HepG2 (cell line): Measurements from ENCODE around the gene LYPD4. TPM values are rescaled to one million over a fixed set of nuclear protein-coding genes. Genes with fewer than 3 reads are reported as not detected.

Experiments used
- ARID3A ChIP-seq: IDR thresholded peaks from 2 replicates; pipeline ENCODE4 v1.6.1; 2012; ENCODE audit warnings: low read depth, low read length, improper control_type of control experiment
- ATF6 ChIP-seq: sonication (generic); formaldehyde crosslinking; conservative IDR thresholded peaks from 2 replicates; pipeline ENCODE4 v1.4.0; 2020; ENCODE audit warnings: missing genetic modification reagents
- DMAP1 ChIP-seq: IDR thresholded peaks from 2 replicates; pipeline ENCODE4 v1.6.1; 2016
- HMGXB3 ChIP-seq: sonication (generic); formaldehyde crosslinking; IDR thresholded peaks from 2 replicates; pipeline ENCODE4 v1.4.0; 2020; ENCODE audit warnings: missing genetic modification reagents, borderline replicate concordance
- JUNB ChIP-seq: sonication (generic); formaldehyde crosslinking; IDR thresholded peaks from 2 replicates; pipeline ENCODE4 v1.8.0; 2022; ENCODE audit warnings: missing genetic modification reagents, mild to moderate bottlenecking, borderline replicate concordance
- MBD4 ChIP-seq: IDR thresholded peaks from 2 replicates; pipeline ENCODE4 v1.6.1; 2012; ENCODE audit warnings: low read length, inconsistent platforms, borderline replicate concordance
- NCOA2 ChIP-seq: sonication (generic); formaldehyde crosslinking; IDR thresholded peaks from 2 replicates; pipeline ENCODE4 v1.8.0; 2022; ENCODE audit warnings: inconsistent platforms
- PAF1 ChIP-seq: IDR thresholded peaks from 2 replicates; pipeline ENCODE4 v1.6.1; 2016; ENCODE audit warnings: missing genetic modification reagents, missing compliant biosample characterization
- SIN3A ChIP-seq: IDR thresholded peaks from 2 replicates; pipeline ENCODE4 v1.6.1; 2011; ENCODE audit warnings: low read depth, mild to moderate bottlenecking, control low read depth, low read length, borderline replicate concordance
- SSRP1 ChIP-seq: IDR thresholded peaks from 2 replicates; pipeline ENCODE4 v1.6.1; 2016; ENCODE audit warnings: control low read depth
- THYN1 ChIP-seq: sonication (generic); formaldehyde crosslinking; IDR thresholded peaks from 2 replicates; pipeline ENCODE4 v1.8.1; 2023; ENCODE audit warnings: low read depth, mild to moderate bottlenecking, moderate library complexity, missing genetic modification reagents, borderline replicate concordance
- ZFP41 ChIP-seq: sonication (generic); formaldehyde crosslinking; IDR thresholded peaks from 2 replicates; pipeline ENCODE4 v1.4.0; 2020; ENCODE audit warnings: mild to moderate bottlenecking, missing genetic modification reagents, borderline replicate concordance
- ZFP90 ChIP-seq: sonication (generic); formaldehyde crosslinking; IDR thresholded peaks from 2 replicates; pipeline ENCODE4 v1.8.0; 2022; ENCODE audit warnings: missing genetic modification reagents, mild to moderate bottlenecking, inconsistent platforms, borderline replicate concordance
- ZMAT5 ChIP-seq: sonication (generic); formaldehyde crosslinking; IDR thresholded peaks from 2 replicates; pipeline ENCODE4 v1.5.0; 2020; ENCODE audit warnings: mild to moderate bottlenecking, low read depth, missing genetic modification reagents, borderline replicate concordance
- ZNF263 ChIP-seq: sonication (generic); formaldehyde crosslinking; IDR thresholded peaks from 2 replicates; pipeline ENCODE4 v1.4.0; 2020; ENCODE audit warnings: missing genetic modification reagents
- ZNF597 ChIP-seq: sonication (generic); formaldehyde crosslinking; IDR thresholded peaks from 2 replicates; pipeline ENCODE4 v1.5.0; 2020; ENCODE audit warnings: missing genetic modification reagents
- ZNF782 ChIP-seq: sonication (generic); formaldehyde crosslinking; IDR thresholded peaks from 2 replicates; pipeline ENCODE4 v1.4.0; 2020; ENCODE audit warnings: missing genetic modification reagents, mild to moderate bottlenecking, borderline replicate concordance
- ZSCAN22 ChIP-seq: sonication (generic); formaldehyde crosslinking; IDR thresholded peaks from 2 replicates; pipeline ENCODE4 v1.4.0; 2020; ENCODE audit warnings: mild to moderate bottlenecking, missing genetic modification reagents
- polyA plus RNA-seq, 8 experiments: library from polyadenylated mRNA; depleted of rRNA in 3 of 8; stranded (reverse) in 7 of 8; unstranded in 1 of 8; fragments of >200 nt; fragmentation: Illumina TruSeq in 4 of 8; extraction: Trizol in 4 of 8; gene quantifications; 2 replicates each; pipeline versions ENCODE4 v1.2.1 to v1.2.3, GENCODE V29; 2011 to 2016; ENCODE audit warnings: low read depth in 4 of 8, missing spikeins in 1 of 8, mixed read lengths in 1 of 8; ENCODE audit not compliant: insufficient read depth in 1 of 8
- total RNA-seq, 5 experiments: library from RNA; depleted of rRNA; stranded (reverse); fragments of >200 nt; fragmentation: Illumina TruSeq; extraction: Trizol; gene quantifications; 2 replicates each; pipeline ENCODE4 v1.2.3, GENCODE V29; 2016; ENCODE audit warnings: low read depth in 1 of 5

Gene LYPD4
- total and polyA plus RNA-seq, 2 of the 13 experiments (the other 11 are each of a cell fraction or from before 2014, with no cell fraction given), result not detected

- TF ChIP-seq ZFP41 (CRISPR knock-in tag), result no peak
- peak; percentile 85 for TF ChIP-seq ZSCAN22 (CRISPR knock-in tag)
- peak; percentile 73; the same call in 1 of the 2 replicates for TF ChIP-seq JUNB (CRISPR knock-in tag)
- TF ChIP-seq ZNF782 (CRISPR knock-in tag), result no peak
- TF ChIP-seq ZNF597 (CRISPR knock-in tag), result no peak
- no peak for TF ChIP-seq THYN1 (CRISPR knock-in tag)
- peak; percentile 84 for TF ChIP-seq NCOA2
- no peak for TF ChIP-seq ATF6
- TF ChIP-seq ZFP90 (CRISPR knock-in tag), result no peak; the same call in 1 of the 2 replicates
- TF ChIP-seq DMAP1, result peak; percentile 36; the same call in 1 of the 2 replicates
- no peak for TF ChIP-seq ZMAT5 (CRISPR knock-in tag)
- TF ChIP-seq ZNF263 (CRISPR knock-in tag), result peak; percentile 21; the same call in 1 of the 2 replicates
- no peak for TF ChIP-seq MBD4
- no peak for TF ChIP-seq PAF1
- no peak for TF ChIP-seq ARID3A
- 0 out of 2 replicates have a peak, but pooled peaks have one; percentile 52 for TF ChIP-seq SIN3A
- 0 out of 2 replicates have a peak, but pooled peaks have one; percentile 26 for TF ChIP-seq SSRP1 (CRISPR knock-in tag)
- no peak for TF ChIP-seq HMGXB3 (CRISPR knock-in tag)
Observed at GRCh38 chr19:41887711-41888382, 43.4 kb upstream of the LYPD4 start (continued).
